GM12878 (cell line): Measurements from ENCODE around the gene TEX261.

Source experiments
- CHD4 ChIP-seq: fragments of 200-600 bp; sonication (generic); IDR thresholded peaks from 2 replicates; pipeline ENCODE4 v1.6.1; 2016; ENCODE audit warnings: mild to moderate bottlenecking
- CTCF ChIP-seq, 3 experiments: IDR thresholded peaks in 2 of 3; conservative IDR thresholded peaks in 1 of 3; 2 replicates each; pipeline ENCODE4 v1.5.1; 2011; ENCODE audit warnings: low read depth in 3 of 3, low read length in 3 of 3, mild to moderate bottlenecking in 3 of 3, control low read depth in 2 of 3, moderate library complexity in 2 of 3, inconsistent platforms in 1 of 3, mixed read lengths in 1 of 3; ENCODE audit not compliant: control insufficient read depth in 2 of 3, insufficient read depth in 1 of 3; ENCODE audit errors: extremely low read depth in 1 of 3
- EZH2 ChIP-seq: IDR thresholded peaks from 2 replicates; pipeline ENCODE4 v1.6.1; 2012; ENCODE audit warnings: low read depth, mild to moderate bottlenecking, control low read depth, inconsistent platforms, low read length, borderline replicate concordance; ENCODE audit not compliant: control insufficient read depth
- HDAC6 ChIP-seq: fragments of 200-600 bp; sonication (generic); IDR thresholded peaks from one replicate; pipeline ENCODE4 v1.8.0; 2017; ENCODE audit warnings: antibody characterized with exemption; ENCODE audit not compliant: unreplicated experiment
- POLR2AphosphoS5 ChIP-seq: IDR thresholded peaks from 2 replicates; pipeline ENCODE4 v1.6.1; 2011; ENCODE audit warnings: mild to moderate bottlenecking, low read length, inconsistent platforms
- RAD21 ChIP-seq: IDR thresholded peaks from 2 replicates; pipeline ENCODE4 v1.6.1; 2011; ENCODE audit warnings: mild to moderate bottlenecking, low read depth, low read length, moderate library complexity; ENCODE audit not compliant: insufficient read depth
- REST ChIP-seq: IDR thresholded peaks from 2 replicates; pipeline ENCODE4 v1.6.1; 2012; ENCODE audit warnings: mild to moderate bottlenecking, low read depth, low read length
- TAF1 ChIP-seq: IDR thresholded peaks from 2 replicates; pipeline ENCODE4 v1.6.1; 2011; ENCODE audit warnings: mild to moderate bottlenecking, low read depth, low read length, borderline replicate concordance
- TCF12 ChIP-seq: IDR thresholded peaks from 2 replicates; pipeline ENCODE4 v1.6.1; 2011; ENCODE audit warnings: low read depth, mild to moderate bottlenecking, low read length
- USF1 ChIP-seq: IDR thresholded peaks from 2 replicates; pipeline ENCODE4 v1.6.1; 2011; ENCODE audit warnings: borderline replicate concordance, low read depth, mild to moderate bottlenecking, moderate library complexity, mixed read lengths, low read length; ENCODE audit not compliant: insufficient read depth; ENCODE audit errors: extremely low read length
- YY1 ChIP-seq: IDR thresholded peaks from 2 replicates; pipeline ENCODE4 v1.6.1; 2011; ENCODE audit warnings: low read depth, mild to moderate bottlenecking, low read length

GRCh38 chr2:70962211-70962884 is 32.3 kb downstream of the TEX261 start:
- TF ChIP-seq YY1: no peak
- TF ChIP-seq CHD4: no peak
- TF ChIP-seq CTCF (IDR thresholded peaks at IDR 0.05 in 2 of 3, conservative IDR thresholded peaks at IDR 0.05 in 1 of 3; ENCODE audit: control insufficient read depth in 2 of 3, extremely low read depth in 1 of 3, insufficient read depth in 1 of 3, low read depth in 3 of 3, low read length in 3 of 3): no peak
- no peak for TF ChIP-seq REST
- TF ChIP-seq TAF1: no peak
- TF ChIP-seq RAD21: no peak
- no peak for TF ChIP-seq POLR2AphosphoS5
- no peak for TF ChIP-seq USF1
- no peak for TF ChIP-seq TCF12
- TF ChIP-seq EZH2: no peak
- TF ChIP-seq HDAC6: no peak
